Cerebellar nuclear complex (tissue), 1 donor: ENCODE measurements around the gene TOR1B.

Experiments
- DNase-seq, 2 experiments: peaks; one replicate each; lab custom pipeline; 2025; lab: John Stamatoyannopoulos, UW

The TOR1B gene

DNA sequence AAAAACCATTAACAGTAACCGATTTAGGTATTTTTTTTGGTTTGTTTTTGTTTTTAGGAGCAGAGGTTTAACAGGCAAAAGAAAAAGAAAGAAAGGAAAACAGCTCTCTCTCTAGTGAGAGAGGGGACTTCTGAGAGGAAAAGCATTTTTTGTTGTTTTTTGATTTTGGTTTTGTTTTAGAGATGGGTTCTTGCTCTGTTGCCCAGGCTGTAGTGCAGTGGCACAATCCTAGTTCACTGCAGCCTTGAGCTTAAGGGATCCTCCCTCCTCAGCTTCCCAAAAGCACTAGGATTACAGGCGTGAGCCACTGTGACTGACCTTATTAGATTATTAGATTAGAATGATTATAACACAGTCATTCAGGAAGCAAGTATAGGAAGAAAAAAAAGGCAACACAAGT is 42.4 kb downstream of the TOR1B start:
- no peak for DNase-seq

DNA sequence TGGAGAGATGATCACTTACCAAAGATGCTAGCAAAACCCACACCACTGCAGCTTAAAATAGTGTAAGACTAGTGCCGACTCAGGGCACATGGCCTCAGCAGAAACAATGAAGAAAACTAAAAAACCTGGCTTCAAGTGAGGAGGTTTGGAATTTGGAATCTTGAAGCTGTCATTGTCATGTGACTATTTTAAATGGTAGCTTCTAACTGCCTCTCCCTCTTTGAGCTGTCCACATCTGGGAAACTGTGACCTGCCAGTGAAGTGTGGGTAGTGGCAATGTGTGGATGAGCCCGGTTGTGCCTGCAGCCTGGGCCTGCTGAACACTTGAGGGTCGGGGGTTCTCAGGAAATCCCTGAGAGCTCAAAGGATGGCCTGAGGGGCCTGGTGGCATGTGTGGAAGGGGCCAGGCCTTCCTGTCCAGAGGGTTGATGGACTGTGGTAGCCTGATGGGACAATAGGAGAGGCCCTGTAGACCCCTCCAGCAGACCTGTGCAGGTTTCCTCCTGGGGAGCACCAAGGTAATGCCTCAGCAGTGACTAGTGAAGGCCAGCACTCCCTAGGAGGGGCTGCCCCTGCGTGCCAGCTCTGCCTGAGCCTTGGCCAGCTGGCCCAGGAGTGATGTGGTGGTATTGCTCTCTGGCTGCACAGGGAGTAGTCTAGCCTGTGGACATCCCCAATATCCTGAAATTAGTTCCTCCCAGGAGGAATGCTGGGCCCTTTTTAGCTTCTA is 45.9 kb downstream of the TOR1B start:
- no peak for DNase-seq

DNA sequence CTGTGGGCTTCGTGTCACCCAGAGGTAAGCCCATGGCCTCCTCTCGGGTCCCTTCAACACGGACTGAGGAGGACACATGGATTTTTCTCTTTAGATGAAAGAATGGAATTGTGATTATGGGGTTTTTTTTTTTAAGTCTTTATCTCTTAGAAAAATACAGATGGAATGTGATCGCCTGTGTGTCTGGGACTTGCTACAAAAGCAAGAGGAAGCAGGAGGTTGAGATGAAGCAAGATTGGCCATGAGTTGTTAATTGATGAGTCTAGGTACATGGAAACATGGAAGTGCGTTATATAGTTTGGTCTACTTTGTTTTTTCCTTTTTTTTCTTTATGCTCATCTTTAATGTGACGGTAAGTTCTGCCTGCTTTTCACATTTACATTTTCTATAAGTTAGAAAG is 46.9 kb downstream of the TOR1B start:
- DNase-seq = no peak

DNA sequence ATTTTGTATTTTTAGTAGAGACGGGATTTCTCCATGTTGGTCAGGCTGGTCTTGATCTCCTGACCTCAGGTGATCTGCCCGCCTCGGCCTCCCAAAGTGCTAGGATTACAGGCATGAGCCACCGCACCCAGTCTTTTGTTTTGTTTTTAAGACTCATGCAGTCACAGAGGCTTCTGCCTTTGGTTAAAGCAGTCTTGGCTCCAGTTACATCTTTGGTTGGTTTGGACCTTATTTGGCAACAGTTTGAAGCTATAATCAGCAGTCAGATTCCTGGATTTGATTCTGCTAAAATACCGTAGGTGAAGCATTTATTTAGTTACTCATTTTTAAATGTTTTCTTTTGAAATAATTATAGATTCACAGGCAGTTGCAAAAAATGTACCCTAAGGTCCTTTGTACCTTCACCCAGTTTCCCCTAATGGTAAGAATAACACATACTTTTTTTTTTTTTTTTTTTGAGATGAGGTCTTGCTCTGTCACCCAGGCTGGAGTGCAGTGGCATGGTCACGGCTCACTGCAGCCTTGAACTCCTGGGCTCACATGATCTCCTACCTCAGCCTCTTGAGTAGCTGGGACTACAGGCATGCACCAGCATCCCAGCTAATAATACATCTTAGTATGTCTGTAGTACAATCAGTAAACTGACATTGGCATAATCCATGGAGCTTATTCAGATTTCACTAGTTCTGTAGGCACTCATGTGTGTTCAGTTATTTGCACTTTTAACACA is 48.0 kb downstream of the TOR1B start:
- DNase-seq = no peak

DNA sequence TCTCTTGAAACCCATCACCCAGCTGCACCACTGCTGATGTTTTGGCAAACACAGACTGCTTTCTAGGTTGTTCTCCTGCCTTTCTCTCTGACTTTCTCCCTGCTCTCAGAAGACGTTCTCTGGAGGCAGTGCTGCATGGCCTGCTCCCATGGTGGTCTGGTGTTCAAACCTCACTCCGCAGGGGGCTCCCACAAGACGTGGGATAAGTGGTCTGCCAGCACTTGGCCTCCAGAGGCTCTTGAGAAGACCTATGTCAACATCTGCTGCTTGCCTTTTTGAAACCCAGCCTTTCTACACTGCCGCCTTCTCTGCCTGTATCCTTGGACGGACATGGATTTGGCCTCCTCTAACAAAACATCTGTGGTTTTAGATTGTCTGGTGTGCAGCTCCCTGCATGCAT is 48.8 kb downstream of the TOR1B start:
- no peak for DNase-seq

DNA sequence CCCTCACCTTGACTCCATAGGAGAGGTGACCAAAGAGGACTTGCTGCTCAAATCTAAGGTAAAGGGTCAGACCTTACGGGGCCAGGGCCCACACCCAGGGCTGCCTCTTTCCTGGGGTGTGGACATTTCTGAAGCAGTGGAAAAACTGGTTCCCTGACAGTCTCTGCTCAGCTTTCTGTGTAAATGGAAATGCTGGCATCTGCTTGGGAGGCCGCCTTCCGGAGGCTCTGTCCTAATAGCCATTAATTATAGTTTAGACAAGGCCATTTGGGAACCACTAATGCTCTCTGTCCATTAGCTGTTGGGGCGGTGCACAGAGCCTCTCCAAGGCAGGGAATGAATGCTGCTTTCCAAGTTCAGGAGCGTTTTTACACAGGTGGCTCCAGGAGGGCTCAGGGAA is 49.6 kb downstream of the TOR1B start:
- DNase-seq = no peak

DNA sequence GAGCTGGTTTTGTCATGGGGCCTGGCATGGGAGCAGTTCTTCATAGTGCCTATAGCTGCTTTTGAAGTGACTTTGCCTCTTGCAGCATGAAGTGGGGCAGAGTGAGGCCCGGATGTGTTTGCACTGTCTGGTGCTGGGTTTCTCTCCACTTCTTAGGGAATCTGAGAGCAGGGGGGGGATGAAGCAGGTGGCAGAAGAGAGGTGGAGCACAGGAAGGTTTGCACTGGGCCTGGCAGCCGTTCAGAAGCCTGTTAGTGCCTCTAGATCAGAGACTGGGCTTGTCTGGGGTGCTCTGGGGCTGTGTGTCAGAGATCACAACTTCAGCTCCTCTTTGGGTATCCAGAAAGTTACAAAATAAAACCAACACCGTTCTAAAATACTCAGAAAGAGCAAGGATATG is 50.6 kb downstream of the TOR1B start:
- no peak for DNase-seq

DNA sequence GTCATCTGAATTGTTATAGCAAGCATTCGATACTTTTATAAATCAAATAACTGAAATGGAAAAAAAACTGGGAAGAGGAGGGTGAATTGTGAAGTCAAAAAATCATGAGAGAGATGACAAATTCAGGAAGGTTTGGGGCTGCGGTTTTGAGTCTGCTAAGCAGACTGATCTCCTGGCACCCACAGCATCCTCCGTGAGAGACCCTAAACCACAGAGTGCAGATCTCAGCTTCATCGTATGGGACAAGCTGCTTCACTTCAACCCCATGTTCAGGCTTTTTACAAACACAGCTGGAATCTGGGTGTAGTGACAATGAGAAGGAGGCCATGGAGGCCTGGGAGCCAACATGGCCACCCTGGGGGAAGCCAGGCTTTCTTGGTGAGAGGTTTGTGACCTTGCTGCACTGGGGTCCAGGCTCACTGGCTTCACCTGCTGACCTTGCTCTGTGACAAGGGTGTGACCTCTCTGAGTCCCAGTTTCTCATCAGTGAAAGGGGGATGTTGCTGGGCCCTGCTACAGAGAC is 51.7 kb downstream of the TOR1B start:
- DNase-seq = no peak

GRCh38 chr9:129857207-129857606 is 54.2 kb downstream of the TOR1B start:
- DNase-seq = no peak

DNA sequence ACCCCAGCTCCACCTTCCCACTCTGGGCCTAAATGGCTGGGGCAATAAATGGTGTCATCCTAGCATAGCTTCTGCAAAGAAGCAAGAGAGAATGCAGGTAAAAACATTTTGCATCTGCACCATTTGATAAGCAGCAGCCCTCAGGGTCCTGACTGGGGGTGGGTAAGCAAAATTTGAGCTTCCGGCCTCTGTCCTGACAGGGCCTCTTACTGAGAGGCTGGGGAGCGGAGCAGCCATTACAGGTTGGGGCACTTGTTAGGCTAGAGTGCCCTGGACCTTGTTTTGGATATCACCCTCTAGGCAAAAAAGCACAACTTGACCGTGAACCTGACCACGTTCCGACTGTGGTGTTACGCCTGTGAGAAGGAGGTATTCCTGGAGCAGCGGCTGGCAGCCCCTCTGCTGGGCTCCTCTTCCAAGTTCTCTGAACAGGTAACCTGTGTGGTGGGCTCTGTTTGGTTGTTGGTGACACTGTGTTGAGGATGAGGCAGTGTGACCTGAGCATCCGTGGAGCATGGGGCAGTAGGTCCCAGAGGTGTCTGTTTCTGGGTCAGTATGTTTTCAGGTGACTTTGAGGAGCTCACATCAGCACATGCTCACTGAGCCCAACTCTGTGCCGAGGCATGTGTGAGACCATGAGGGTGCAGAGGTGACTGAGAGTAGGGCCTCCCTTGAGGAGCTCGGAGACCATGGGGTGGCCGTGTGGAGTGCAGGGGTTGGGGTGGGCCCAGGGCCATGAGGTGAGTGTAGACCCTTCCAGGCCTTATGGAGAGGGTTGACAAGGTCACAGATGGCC is 55.4 kb downstream of the TOR1B start:
- no peak for DNase-seq
